Astrocyte of the hippocampus (primary cell): Measurements from ENCODE around the gene VCL.
A peak's percentile ranks its signal among the peaks of the same experiment; 100 is the strongest.
"Not testable (repeated sequence)": the region's sequence is repeated elsewhere in the genome, so short reads cannot be mapped to it uniquely, and the experiment has no call there.

Experiments
- DNase-seq: peaks from one replicate; pipeline ENCODE4 v3.0.0; 2011; ENCODE audit warnings: low read depth, low spot score

Gene VCL

GRCh38 chr10:74104996-74105395 lies 107.1 kb downstream of the VCL start:
- no peak for DNase-seq

- DNase-seq: no peak
Measured at GRCh38 chr10:74107391-74107790, 109.5 kb downstream of the VCL start.

- DNase-seq: no peak
Measured at GRCh38 chr10:74109452-74109851, 111.5 kb downstream of the VCL start.

- DNase-seq: no peak
Measured at GRCh38 chr10:74110120-74110519, 112.2 kb downstream of the VCL start.

- DNase-seq: no peak
Measured at GRCh38 chr10:74111799-74112198, 113.9 kb downstream of the VCL start.

- no peak for DNase-seq
Measured at GRCh38 chr10:74113546-74113945, 115.6 kb downstream of the VCL start.

- no peak for DNase-seq
Measured at GRCh38 chr10:74114041-74114448, 116.1 kb downstream of the VCL start.

- no peak for DNase-seq
Measured at GRCh38 chr10:74117738-74118137, 119.8 kb downstream of the VCL start.

- no peak for DNase-seq
Measured at GRCh38 chr10:74118804-74119203, 120.9 kb downstream of the VCL start.

- DNase-seq: no peak
Measured at GRCh38 chr10:74120911-74121310, 123.0 kb downstream of the VCL start.

- peak; percentile 60 for DNase-seq
Measured at GRCh38 chr10:74121368-74121767, 123.5 kb downstream of the VCL start.

- no peak for DNase-seq
Measured at GRCh38 chr10:74122060-74122459, 124.1 kb downstream of the VCL start.

GRCh38 chr10:74123081-74123480 lies 125.2 kb downstream of the VCL start:
- DNase-seq: no peak

GRCh38 chr10:74133923-74134820 lies 136.3 kb downstream of the VCL start:
- no peak for DNase-seq

- no peak for DNase-seq
Measured at GRCh38 chr10:74135452-74135851, 137.5 kb downstream of the VCL start.

- no peak for DNase-seq
Measured at GRCh38 chr10:74137992-74138391, 140.1 kb downstream of the VCL start.

- DNase-seq: not testable (repeated sequence)
Measured at GRCh38 chr10:74138596-74138995, 140.7 kb downstream of the VCL start.

- DNase-seq: no peak
Measured at GRCh38 chr10:74139981-74140380, 142.1 kb downstream of the VCL start.

- DNase-seq: no peak
Measured at GRCh38 chr10:74140553-74140952, 142.6 kb downstream of the VCL start.

GRCh38 chr10:74145133-74145532 lies 147.2 kb downstream of the VCL start:
- DNase-seq: peak; percentile 86

- DNase-seq: not testable (repeated sequence)
Measured at GRCh38 chr10:74146980-74147379, 149.1 kb downstream of the VCL start.

- DNase-seq: no peak
Measured at GRCh38 chr10:74150204-74150989, 152.5 kb downstream of the VCL start, which contains the start of gene AP3M1. Gene AP3M1 (minus strand): TSS chr10:74150828. CDS start chr10:74138379, 12,449 bp downstream.
